Hair follicular keratinocyte (primary cell): Measurements from ENCODE around the gene CRY2. TPM values are rescaled to one million over a fixed set of nuclear protein-coding genes. Genes with fewer than 3 reads are reported as not detected.

Source experiments
- total RNA-seq: library from RNA; depleted of rRNA; stranded (reverse); fragments of >200 nt; gene quantifications from 2 replicates; pipeline ENCODE4 v1.2.3, GENCODE V29; 2015

The CRY2 gene
- 5.3 and 8.2 TPM in 2 replicates for total RNA-seq

GRCh38 chr11:45846974-45847910 lies at the start of gene CRY2:
Gene CRY2, plus strand, starts transcription at chr11:45847475. Its CDS starts 16 bp downstream, at chr11:45847491.

DNA sequence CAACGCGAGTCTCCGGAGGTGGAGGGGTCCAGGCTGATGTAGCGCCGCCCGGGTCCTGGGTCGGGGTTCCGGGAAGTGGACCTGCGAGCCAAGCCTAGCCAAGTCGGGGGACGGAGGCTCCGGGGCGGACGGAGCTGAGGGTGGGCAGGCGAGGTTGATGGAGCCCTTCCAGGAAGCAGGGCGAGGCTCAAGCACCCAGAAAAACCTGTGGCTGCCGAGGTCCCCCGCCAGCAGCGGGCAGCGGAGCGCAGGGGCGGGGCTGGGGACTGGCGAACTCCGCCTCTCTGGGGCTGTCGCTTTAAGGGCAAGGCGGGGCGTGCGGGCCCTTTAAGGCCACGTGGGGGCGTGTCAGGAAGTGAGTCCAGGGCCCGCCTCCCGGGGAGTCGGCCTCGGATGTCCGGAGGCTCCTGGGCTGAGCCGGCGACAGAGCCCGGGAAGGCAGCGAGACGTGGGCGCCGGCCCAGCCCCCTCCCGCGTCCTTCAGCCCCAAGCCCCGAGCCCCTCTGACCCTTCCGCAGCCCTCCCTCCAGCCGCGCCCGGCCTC lies 42.4 kb upstream of the CRY2 start, which contains the start of gene SLC35C1:
Gene SLC35C1 (plus strand): TSS at position 389 of the 544 bp plus-strand sequence. CDS start 653 bp downstream, outside the sequence.

DNA sequence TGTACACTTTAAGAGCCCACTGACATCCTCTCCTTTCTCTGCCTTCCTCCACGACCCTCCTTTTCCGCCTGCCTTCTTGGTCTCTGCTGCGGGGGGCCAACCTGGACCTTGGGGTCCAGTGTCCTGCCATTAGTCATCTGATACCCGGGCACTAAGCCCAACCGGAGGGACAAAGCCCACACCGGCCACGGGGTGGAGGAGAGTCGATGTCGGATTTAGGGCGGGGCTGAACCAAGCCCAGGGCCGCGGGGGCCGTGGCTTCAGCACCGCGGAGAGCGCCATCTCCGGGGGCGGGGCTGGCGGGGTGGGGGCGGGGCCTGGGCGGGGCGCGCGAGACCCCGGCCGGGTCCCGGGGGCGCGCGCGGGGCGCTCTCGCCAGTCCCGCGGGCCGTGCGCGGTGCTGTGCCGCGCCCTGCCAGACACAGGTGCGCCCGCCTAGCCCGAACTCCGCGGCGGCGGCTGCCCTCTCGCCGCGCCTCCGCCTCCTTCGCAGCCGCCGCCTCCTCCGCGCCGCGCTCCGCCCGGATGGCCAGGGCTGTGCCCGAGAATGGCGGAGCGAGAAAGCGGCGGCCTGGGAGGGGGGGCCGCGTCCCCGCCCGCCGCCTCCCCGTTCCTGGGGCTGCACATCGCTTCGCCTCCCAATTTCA lies 38.1 kb downstream of the CRY2 start, which contains the start of gene MAPK8IP1:
Gene MAPK8IP1 (plus strand): TSS at position 378 of the 647 bp plus-strand sequence. CDS start 170 bp downstream, at position 548.

GRCh38 chr11:45906965-45907611 lies 59.8 kb downstream of the CRY2 start, which contains the start of gene FREY1:
Gene FREY1, minus strand, starts transcription at chr11:45907271. Its CDS starts 26 bp downstream, at chr11:45907245.

GRCh38 chr11:45917623-45918330 lies 70.5 kb downstream of the CRY2 start, which contains the start of gene PEX16:
Gene PEX16, minus strand, starts transcription at chr11:45917877. Its CDS starts 66 bp downstream, at chr11:45917811.

GRCh38 chr11:45922425-45923082 lies 75.3 kb downstream of the CRY2 start, which contains the start of gene LARGE2:
Gene LARGE2, plus strand, starts transcription at chr11:45922656. Its CDS starts 227 bp downstream, at chr11:45922883.

Other genes starting within 250 kb of the CRY2 start
- gene CHST1, start 181.9 kb upstream of the CRY2 start, total RNA-seq, result 2.0 and 5.2 TPM in 2 replicates
- 13.9 and 20.3 TPM in 2 replicates for gene SLC35C1, start 42.3 kb upstream of the CRY2 start, total RNA-seq
- gene MAPK8IP1, start 38.2 kb downstream of the CRY2 start, total RNA-seq, result 1.6 and 2.4 TPM in 2 replicates
- gene FREY1, start 59.8 kb downstream of the CRY2 start, total RNA-seq, result 0.38 TPM in 1 of 2 replicates, not detected in the other
- 33.1 and 41.7 TPM in 2 replicates for gene PEX16, start 70.4 kb downstream of the CRY2 start, total RNA-seq
- 68.5 and 75.3 TPM in 2 replicates for gene LARGE2, start 75.2 kb downstream of the CRY2 start, total RNA-seq